Measurements from ENCODE around the gene PSMC5.

GRCh38 chr17:63833741-63834373 lies 6.6 kb downstream of the PSMC5 start:
- TF ChIP-seq PATZ1 (CRISPR knock-in tag; IDR thresholded peaks at IDR 0.05; ENCODE audit: borderline replicate concordance) (no peak), TSHZ2 (CRISPR knock-in tag; IDR thresholded peaks at IDR 0.05) (no peak), CSRNP3 (CRISPR knock-in tag; IDR thresholded peaks at IDR 0.05) (no peak), ZFP30 (CRISPR knock-in tag; IDR thresholded peaks at IDR 0.05) (no peak), OSR1 (CRISPR knock-in tag; IDR thresholded peaks at IDR 0.05) (no peak), CREB5 (CRISPR knock-in tag; IDR thresholded peaks at IDR 0.05; ENCODE audit: low read depth) (no peak), BACH2 (CRISPR knock-in tag; IDR thresholded peaks at IDR 0.05; ENCODE audit: borderline replicate concordance) (no peak), ZFP3 (CRISPR knock-in tag; IDR thresholded peaks at IDR 0.05) (no peak), ZNF70 (CRISPR knock-in tag; IDR thresholded peaks at IDR 0.05) (no peak)
